Thymus (tissue), 11 donors: Measurements from ENCODE around the gene SPATA2L. TPM values are rescaled to one million over a fixed set of nuclear protein-coding genes. Genes with fewer than 3 reads are reported as not detected.
"Not testable (repeated sequence)": the region's sequence is repeated elsewhere in the genome, so short reads cannot be mapped to it uniquely, and the experiment has no call there.

Source experiments
- DNase-seq, 9 donors: peaks; one replicate each; pipeline ENCODE4 v3.0.0-alpha.2; 2013; ENCODE audit warnings: low spot score in 9 of 9, low read depth in 6 of 9, missing footprints in 1 of 9
- H3K27ac ChIP-seq, 2 donors: one replicate each; pipeline ENCODE4 v1.5.1; 2013; ENCODE audit warnings: control low read depth in 1 of 2, low read depth in 1 of 2, low read length in 1 of 2, mild to moderate bottlenecking in 1 of 2, moderate library complexity in 1 of 2
- H3K27me3 ChIP-seq, 2 donors: one replicate each; pipeline ENCODE4 v1.5.1; 2013; ENCODE audit warnings: low read length in 1 of 2; ENCODE audit not compliant: control insufficient read depth in 2 of 2, insufficient read depth in 1 of 2
- H3K36me3 ChIP-seq, 2 donors: one replicate each; pipeline ENCODE4 v1.5.1; 2013; ENCODE audit warnings: low read length in 1 of 2, mild to moderate bottlenecking in 1 of 2, moderate library complexity in 1 of 2; ENCODE audit not compliant: control insufficient read depth in 2 of 2, insufficient read depth in 2 of 2
- H3K4me1 ChIP-seq, 2 donors: one replicate each; pipeline ENCODE4 v1.5.1; 2013; ENCODE audit warnings: low read length in 2 of 2; ENCODE audit not compliant: control insufficient read depth in 2 of 2, insufficient read depth in 2 of 2
- H3K4me3 ChIP-seq, 2 donors: one replicate each; pipeline ENCODE4 v1.5.1; 2013; ENCODE audit warnings: low read length in 2 of 2, control low read depth in 1 of 2, mild to moderate bottlenecking in 1 of 2
- H3K9me3 ChIP-seq, 2 donors: one replicate each; pipeline ENCODE4 v1.5.1; 2013; ENCODE audit warnings: low read length in 1 of 2, mild to moderate bottlenecking in 1 of 2; ENCODE audit not compliant: control insufficient read depth in 2 of 2, insufficient read depth in 1 of 2
- WGBS: extraction: QIAGEN DNeasy Blood & Tissue Kit; methylation state at CpG from one replicate; pipeline ENCODE4 v1.1.7; 2013; 5-methylcytosine and 5-hydroxymethylcytosine counted together
- polyA plus RNA-seq: library from polyadenylated mRNA; stranded (reverse); fragments of 200-250 nt; gene quantifications from one replicate; pipeline ENCODE4 v1.2.3, GENCODE V29; 2013
- total RNA-seq: library from RNA; stranded (reverse); fragments of 120-200 nt; gene quantifications from one replicate; pipeline ENCODE4 v1.2.4, GENCODE V29; 2013
- donor health status: healthy.

The SPATA2L gene
- total and polyA plus RNA-seq, 2 donors = 6.8 to 9.1 TPM

DNA sequence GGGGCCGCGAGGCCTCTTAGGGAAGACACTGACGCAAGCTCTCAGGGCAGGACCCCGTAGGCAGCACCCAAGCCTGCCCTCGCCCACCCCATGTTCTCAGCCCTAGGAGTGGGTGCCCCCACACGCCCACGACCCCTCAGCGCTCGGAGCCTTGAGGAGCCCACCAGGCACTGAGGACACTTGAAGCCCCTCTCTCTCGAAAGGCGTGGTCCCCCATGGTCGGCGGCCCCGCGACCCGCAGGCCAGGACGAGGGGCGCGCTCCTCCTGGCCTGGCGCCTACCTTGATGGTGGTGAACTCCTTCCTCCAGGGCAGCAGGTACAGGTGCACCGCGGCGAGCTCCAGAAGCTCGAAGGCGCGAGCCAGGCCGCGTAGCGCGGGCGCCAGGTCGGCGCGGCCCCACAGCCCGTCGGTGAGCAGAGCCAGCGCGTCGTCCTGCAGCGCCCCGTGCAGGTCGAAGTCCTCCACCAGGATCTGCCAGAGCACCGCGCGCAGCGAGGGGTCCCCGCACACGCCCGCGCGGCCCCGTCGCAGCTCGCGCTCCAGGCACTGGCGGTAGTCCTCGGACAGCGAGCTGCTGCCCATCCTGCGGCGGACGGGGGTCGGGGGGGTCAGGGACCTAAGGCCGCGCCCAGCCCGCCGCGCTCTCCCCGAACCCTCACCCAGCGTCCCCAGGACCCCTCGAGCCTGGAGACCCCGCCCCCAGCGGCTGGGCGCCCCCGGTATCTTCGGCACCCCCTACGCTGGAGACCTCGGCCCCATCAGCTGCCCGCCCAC, 668 bp downstream of the SPATA2L start:
- Histone ChIP-seq H3K36me3 (peaks cover 6 to 18% of the 10 kb centered on the region in 2 donors), H3K27ac (peak overlapping the region; percentile 78 to 93), H3K4me3 (peak overlapping the region; percentile 68 to 83), H3K27me3 (no peaks in the 10 kb centered on the region), H3K9me3 (no peaks in the 10 kb centered on the region), H3K4me1 (peaks cover 24 to 30% of the 10 kb centered on the region in 2 donors)
- 3% methylated on average over 77 of the region's 78 CpGs for WGBS
- DNase-seq = peak in 5 of 9 donors; percentile 26 to 68 (median 53)

DNA sequence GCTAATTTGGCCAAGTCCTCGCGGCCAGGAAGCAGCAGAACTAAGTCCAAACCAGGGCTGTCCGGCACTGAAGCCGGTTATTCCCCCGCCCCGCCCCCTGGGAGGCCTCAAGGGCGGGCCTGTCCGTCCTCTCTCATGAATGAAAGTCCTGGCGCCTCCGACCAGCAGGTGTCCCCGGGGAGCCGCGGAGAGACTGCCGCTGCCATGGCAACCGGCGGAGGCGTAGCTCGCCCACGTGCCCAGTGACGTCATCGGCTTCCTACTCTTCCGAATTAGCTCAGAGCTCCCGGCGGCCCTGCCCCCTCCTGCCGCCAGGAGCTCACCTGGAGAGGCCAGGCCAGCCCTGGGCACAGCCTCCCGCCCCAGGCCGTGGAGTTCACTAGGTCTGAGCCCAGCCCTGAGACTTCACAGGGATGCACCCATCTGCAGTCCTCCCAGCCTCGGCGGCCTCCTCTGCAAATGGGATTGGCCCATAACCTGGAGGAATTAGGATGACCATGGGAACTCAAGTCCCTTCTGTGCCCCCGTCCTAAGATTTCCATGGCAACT, 1.3 kb downstream of the SPATA2L start:
- H3K27me3 ChIP-seq = no peaks in the 10 kb centered on the region
- WGBS = under 1% methylated on average over 30 of the region's 30 CpGs
- peaks cover 24 to 30% of the 10 kb centered on the region in 2 donors for H3K4me1 ChIP-seq
- H3K27ac ChIP-seq = peak overlapping the region; percentile 57 to 93
- DNase-seq = peak; percentile 82 to 96 (median 92)
- H3K36me3 ChIP-seq = peaks cover 6 to 24% of the 10 kb centered on the region in 2 donors
- peak overlapping the region; percentile 68 to 83 for H3K4me3 ChIP-seq
- H3K9me3 ChIP-seq = no peaks in the 10 kb centered on the region

DNA sequence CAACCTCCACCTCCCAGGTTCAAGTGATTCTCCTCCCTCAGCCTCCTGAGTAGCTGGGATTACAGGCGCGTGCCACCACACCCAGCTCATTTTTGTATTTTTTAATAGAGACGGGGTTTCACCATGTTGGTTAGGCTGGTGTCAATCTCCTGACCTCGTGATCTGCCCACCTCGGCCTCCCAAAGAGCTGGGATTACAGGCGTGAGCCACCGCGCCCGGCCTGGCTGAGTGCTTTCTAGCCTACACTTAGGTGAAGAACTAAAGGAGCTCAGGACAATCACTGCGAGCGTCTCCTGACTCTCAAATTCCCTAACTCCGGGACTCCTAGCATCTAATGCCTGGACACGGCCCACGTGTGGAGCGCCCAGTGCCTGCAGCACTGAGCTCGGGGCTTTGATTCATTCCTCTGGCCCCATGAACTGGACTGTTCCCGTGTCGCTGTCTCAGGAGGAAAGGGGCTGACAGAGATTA, 1.8 kb downstream of the SPATA2L start:
- WGBS = 80% methylated on average over 18 of the region's 18 CpGs
- DNase-seq = not testable (repeated sequence)

DNA sequence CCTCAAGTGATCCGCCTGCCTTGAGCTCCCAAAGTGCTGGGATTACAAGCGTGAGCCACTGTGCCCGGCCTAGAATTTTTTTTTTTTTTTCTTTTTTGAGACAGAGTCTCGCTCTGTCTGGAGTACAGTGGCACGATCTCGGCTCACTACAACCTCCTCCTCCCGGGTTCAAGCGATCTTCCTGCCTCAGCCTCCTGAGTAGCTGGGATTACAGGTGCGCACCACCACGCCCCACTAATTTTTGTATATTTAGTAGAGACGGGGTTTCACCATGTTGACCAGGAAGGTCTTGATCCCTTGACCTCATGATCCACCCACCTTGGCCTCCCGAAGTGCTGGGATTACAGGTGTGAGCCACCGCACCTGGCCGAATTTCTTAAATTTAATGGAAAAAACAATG, 2.8 kb downstream of the SPATA2L start:
- not testable (repeated sequence) for H3K27me3 ChIP-seq, DNase-seq, H3K4me3 ChIP-seq, H3K9me3 ChIP-seq, H3K27ac ChIP-seq
- Histone ChIP-seq H3K36me3 (peaks cover 16 to 35% of the 10 kb centered on the region in 2 donors), H3K4me1 (peaks cover 24 to 30% of the 10 kb centered on the region in 2 donors)
- 99% methylated on average over 14 of the region's 14 CpGs for WGBS

More for the DNA sequence above, 1.8 kb downstream of the SPATA2L start:
- H3K9me3 ChIP-seq, H3K27ac ChIP-seq, H3K27me3 ChIP-seq, H3K4me3 ChIP-seq: not testable (repeated sequence)
- peaks cover 9 to 25% of the 10 kb centered on the region in 2 donors for H3K36me3 ChIP-seq
- H3K4me1 ChIP-seq = peaks cover 24 to 30% of the 10 kb centered on the region in 2 donors

DNA sequence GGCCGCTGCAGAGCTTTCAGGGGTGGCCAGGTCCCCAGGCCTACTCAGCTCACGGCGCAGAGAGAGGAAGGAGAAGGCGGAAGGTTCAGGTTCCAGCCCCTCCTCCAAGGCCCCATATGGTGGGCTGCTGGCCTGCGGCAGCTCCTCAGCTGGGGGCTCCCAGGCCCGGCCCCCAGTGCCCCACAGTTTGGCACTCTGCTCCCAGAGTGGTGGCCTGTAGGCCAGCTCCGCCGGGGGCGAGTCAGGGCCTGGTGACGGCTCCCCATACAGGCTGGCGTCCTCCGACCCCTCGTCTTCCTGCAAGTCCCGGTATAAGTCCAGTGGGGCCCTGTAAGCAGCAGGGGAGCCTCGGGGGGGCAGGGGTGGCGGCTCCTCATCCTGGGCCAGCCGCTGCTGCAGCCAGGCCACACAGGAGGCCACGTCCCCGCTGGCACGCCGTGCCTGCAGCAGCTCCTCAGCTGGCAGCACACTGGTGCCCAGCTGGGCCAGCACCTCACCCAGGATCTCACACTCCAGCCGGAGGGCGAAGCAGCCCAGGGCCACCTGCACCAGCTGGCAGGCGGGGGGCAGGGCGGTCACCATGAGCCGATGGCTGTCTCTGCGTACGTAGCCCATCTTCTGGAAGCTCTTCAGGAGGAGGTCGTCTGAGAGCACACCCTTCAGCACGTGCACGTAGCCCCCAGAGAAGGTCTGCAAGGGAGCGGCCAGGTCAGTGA, 3.7 kb downstream of the SPATA2L start:
- Histone ChIP-seq H3K36me3 (peaks cover 24 to 43% of the 10 kb centered on the region in 2 donors), H3K27me3 (no peaks in the 10 kb centered on the region), H3K27ac (no peak overlapping the region), H3K4me3 (no peak overlapping the region), H3K9me3 (no peaks in the 10 kb centered on the region), H3K4me1 (peaks cover 24 to 30% of the 10 kb centered on the region in 2 donors)
- WGBS = 98% methylated on average over 32 of the region's 32 CpGs
- DNase-seq = no peak

DNA sequence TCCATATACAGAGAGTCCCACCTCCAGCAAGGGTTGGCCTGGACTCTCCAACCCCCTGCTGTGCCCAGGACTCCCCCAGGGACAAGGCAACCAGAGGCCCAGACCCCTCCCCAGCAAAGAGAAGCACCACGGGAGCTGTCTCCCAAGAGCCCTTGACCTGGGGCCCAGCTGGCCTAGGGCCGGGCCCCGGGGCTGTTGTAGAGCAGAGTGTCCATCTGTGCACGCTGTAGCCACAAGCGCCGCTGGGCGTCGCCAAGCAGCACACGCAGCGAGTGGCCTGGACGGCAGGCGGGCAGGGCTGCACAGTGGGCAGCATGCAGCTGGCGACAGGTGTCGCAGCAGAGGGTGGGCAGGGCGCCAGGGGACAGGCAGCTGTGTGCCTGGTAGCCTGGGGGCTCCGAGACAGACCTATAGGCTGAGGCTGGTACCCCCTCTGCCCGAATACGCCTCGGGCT, 4.3 kb downstream of the SPATA2L start:
- Histone ChIP-seq H3K36me3 (peaks cover 28 to 47% of the 10 kb centered on the region in 2 donors), H3K27ac (no peak overlapping the region), H3K9me3 (no peaks in the 10 kb centered on the region), H3K4me1 (peaks cover 22 to 25% of the 10 kb centered on the region in 2 donors), H3K4me3 (no peak overlapping the region), H3K27me3 (no peaks in the 10 kb centered on the region)
- DNase-seq = no peak
- WGBS = 98% methylated on average over 19 of the region's 19 CpGs

DNA sequence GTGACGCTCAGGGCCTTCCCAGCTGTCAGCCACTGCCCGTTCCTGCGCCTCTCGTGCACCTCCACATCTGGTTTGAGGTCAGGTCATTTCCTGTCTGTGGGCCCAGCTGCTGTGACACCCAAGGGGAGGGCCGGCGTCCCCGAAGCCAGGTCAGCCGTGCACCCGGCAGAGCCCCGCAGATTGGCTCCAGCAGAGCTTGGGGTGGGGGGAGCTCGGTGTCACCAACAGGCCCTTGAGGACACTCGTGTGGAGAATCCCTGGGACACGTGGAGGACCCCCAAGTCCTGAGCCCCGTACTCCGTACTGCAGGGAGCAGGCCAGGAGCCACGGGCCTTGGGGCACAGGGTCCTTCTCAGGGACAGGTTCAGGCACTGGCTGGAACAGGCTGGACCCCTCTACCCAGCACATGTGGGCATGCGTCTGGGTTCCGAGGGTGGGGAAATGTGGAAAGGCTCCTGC, 4.8 kb downstream of the SPATA2L start:
- no peaks in the 10 kb centered on the region for H3K27me3 ChIP-seq
- WGBS = 45% methylated on average over 18 of the region's 18 CpGs
- H3K4me1 ChIP-seq = peaks cover 21 to 23% of the 10 kb centered on the region in 2 donors
- H3K36me3 ChIP-seq = peaks cover 33 to 52% of the 10 kb centered on the region in 2 donors
- H3K4me3 ChIP-seq = no peak overlapping the region
- no peak overlapping the region for H3K27ac ChIP-seq
- DNase-seq = peak in 2 of 9 donors; percentile 39 to 56
- H3K9me3 ChIP-seq = no peaks in the 10 kb centered on the region

DNA sequence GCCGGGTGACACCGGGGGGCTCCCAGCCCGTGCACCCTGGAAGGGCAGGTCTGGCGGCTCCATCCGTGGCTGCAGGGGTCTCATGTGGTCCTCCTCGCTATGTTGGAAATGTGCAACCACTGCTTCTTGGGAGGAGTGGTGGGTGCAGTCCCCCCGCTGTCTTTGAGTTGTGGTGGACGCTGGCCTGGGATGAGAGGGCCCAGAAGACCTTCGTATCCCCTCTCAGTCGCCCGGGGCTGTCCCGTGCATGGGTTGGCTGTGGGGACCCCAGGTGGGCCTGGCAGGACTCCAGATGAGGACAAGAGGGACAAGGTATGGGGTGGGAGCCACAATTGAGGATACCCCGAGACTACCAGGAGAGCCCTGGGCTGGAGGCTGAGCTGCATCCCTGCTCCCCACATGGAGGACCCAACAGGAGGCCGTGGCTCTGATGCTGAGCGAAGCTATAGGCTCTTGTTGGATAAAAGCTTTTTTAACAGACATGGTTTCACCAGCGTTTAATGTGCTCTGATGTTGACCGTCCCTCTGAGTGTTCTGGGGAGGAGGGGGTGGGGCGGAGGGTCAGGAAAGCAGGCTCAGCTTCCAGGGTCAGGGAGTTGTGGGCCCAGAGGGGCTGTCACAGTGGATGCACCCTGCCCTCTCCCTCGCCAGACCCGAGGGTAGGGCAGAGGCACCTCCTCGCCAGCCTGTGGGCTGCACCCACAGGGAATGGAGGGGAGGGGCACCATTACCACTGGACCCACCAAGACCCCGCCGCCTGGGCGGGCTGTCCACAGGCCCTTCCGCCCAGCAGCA, 5.4 kb downstream of the SPATA2L start:
- WGBS = 82% methylated on average over 25 of the region's 25 CpGs
- no peaks in the 10 kb centered on the region for H3K9me3 ChIP-seq
- no peak overlapping the region for H3K27ac ChIP-seq
- DNase-seq = no peak
- peaks cover 21 to 23% of the 10 kb centered on the region in 2 donors for H3K4me1 ChIP-seq
- peaks cover 38 to 59% of the 10 kb centered on the region in 2 donors for H3K36me3 ChIP-seq
- no peaks in the 10 kb centered on the region for H3K27me3 ChIP-seq
- no peak overlapping the region for H3K4me3 ChIP-seq
